HEK293T (cell line): ENCODE results near the gene SLC19A1.

Source experiments
- CTCF ChIA-PET: fragments of 350-600 bp; formaldehyde crosslinking; extraction: SDS; loops from one replicate; lab custom pipeline; 2021; ENCODE audit warnings: antibody characterized with exemption, inconsistent platforms; lab: Yijun Ruan, JAX
- POLR2A ChIA-PET: fragments of 350-600 bp; formaldehyde crosslinking; extraction: SDS; loops from one replicate; lab custom pipeline; 2020; ENCODE audit warnings: antibody characterized with exemption, inconsistent platforms; lab: Yijun Ruan, JAX
- DNase-seq: peaks from one replicate; pipeline ENCODE4 v3.0.0; 2012; ENCODE audit warnings: mixed read lengths; ENCODE audit errors: extremely low spot score
- ARNT ChIP-seq: fragments of 450-650 bp; IDR thresholded peaks from 2 replicates; pipeline ENCODE4 v1.6.1; 2017; ENCODE audit warnings: mild to moderate bottlenecking
- BHLHE40 ChIP-seq: fragments of 450-650 bp; IDR thresholded peaks from 2 replicates; pipeline ENCODE4 v1.6.1; 2016; ENCODE audit warnings: mild to moderate bottlenecking, moderate library complexity, borderline replicate concordance
- CTBP1 ChIP-seq: fragments of 450-650 bp; IDR thresholded peaks from 2 replicates; pipeline ENCODE4 v1.6.1; 2016; ENCODE audit warnings: borderline replicate concordance
- ELF4 ChIP-seq: fragments of 450-650 bp; IDR thresholded peaks from 2 replicates; pipeline ENCODE4 v1.6.1; 2017; ENCODE audit warnings: antibody characterized with exemption
- FOXA1 ChIP-seq: fragments of 450-650 bp; IDR thresholded peaks from 2 replicates; pipeline ENCODE4 v1.6.1; 2016; ENCODE audit warnings: mild to moderate bottlenecking
- FOXK2 ChIP-seq: fragments of 450-650 bp; IDR thresholded peaks from 2 replicates; pipeline ENCODE4 v1.6.1; 2016; ENCODE audit warnings: mild to moderate bottlenecking
- FOXM1 ChIP-seq: fragments of 450-650 bp; IDR thresholded peaks from 2 replicates; pipeline ENCODE4 v1.6.1; 2017; ENCODE audit warnings: mild to moderate bottlenecking, borderline replicate concordance
- HDGF ChIP-seq: fragments of 450-650 bp; IDR thresholded peaks from 2 replicates; pipeline ENCODE4 v1.6.1; 2017; ENCODE audit warnings: antibody characterized with exemption, borderline replicate concordance
- L3MBTL2 ChIP-seq: fragments of 450-650 bp; conservative IDR thresholded peaks from 2 replicates; pipeline ENCODE4 v1.6.1; 2016; ENCODE audit warnings: mild to moderate bottlenecking
- LEF1 ChIP-seq: fragments of 450-650 bp; IDR thresholded peaks from 2 replicates; pipeline ENCODE4 v1.6.1; 2017; ENCODE audit warnings: mild to moderate bottlenecking, borderline replicate concordance
- NFRKB ChIP-seq: fragments of 450-650 bp; IDR thresholded peaks from 2 replicates; pipeline ENCODE4 v1.6.1; 2016; ENCODE audit warnings: mild to moderate bottlenecking, moderate library complexity
- PKNOX1 ChIP-seq: fragments of 450-650 bp; IDR thresholded peaks from 2 replicates; pipeline ENCODE4 v1.6.1; 2016
- SP1 ChIP-seq: fragments of 450-650 bp; IDR thresholded peaks from 2 replicates; pipeline ENCODE4 v1.6.1; 2017
- SUZ12 ChIP-seq: fragments of 450-650 bp; IDR thresholded peaks from 2 replicates; pipeline ENCODE4 v1.6.1; 2016; ENCODE audit warnings: mild to moderate bottlenecking
- TARDBP ChIP-seq: fragments of 450-650 bp; IDR thresholded peaks from 2 replicates; pipeline ENCODE4 v1.6.1; 2016
- ZNF384 ChIP-seq: fragments of 450-650 bp; IDR thresholded peaks from 2 replicates; pipeline ENCODE4 v1.6.1; 2016

The SLC19A1 gene

GRCh38 chr21:45472445-45473365 lies 69.5 kb downstream of the SLC19A1 start:
- TF ChIP-seq BHLHE40: no peak
- TF ChIP-seq NFRKB: no peak
- no peak for TF ChIP-seq TARDBP
- no peak for TF ChIP-seq FOXA1
- TF ChIP-seq ARNT: no peak
- no peak for TF ChIP-seq ELF4
- no peak for TF ChIP-seq HDGF
- no peak for TF ChIP-seq CTBP1
- TF ChIP-seq LEF1: no peak
- TF ChIP-seq SP1: no peak
- CTCF ChIA-PET: no interaction called here
- POLR2A ChIA-PET: no interaction called here
- no peak for DNase-seq

GRCh38 chr21:45471525-45472221 lies 70.6 kb downstream of the SLC19A1 start:
- TF ChIP-seq L3MBTL2: no peak
- TF ChIP-seq CTBP1: no peak
- TF ChIP-seq FOXA1: no peak
- no peak for TF ChIP-seq ARNT
- TF ChIP-seq HDGF: no peak
- no peak for TF ChIP-seq SUZ12
- no peak for TF ChIP-seq TARDBP
- TF ChIP-seq NFRKB: no peak
- ChIA-PET POLR2A (no interaction called here), CTCF (interaction anchor here (1.1 kb wide), 1 partner anchor 469 kb away, joined by 3 read pairs; no protein-coding TSS in a partner anchor)
- DNase-seq: no peak

GRCh38 chr21:45470773-45471524 lies 71.3 kb downstream of the SLC19A1 start:
- DNase-seq: no peak
- CTCF ChIA-PET: interaction anchor here (1.1 kb wide), 1 partner anchor 470 kb away, joined by 3 read pairs; no protein-coding TSS in a partner anchor
- TF ChIP-seq ARNT (no peak), L3MBTL2 (no peak), CTBP1 (no peak)
- POLR2A ChIA-PET: no interaction called here

- no peak for DNase-seq
- ChIA-PET CTCF (no interaction called here), POLR2A (no interaction called here)
- TF ChIP-seq NFRKB (no peak), PKNOX1 (peak; percentile 14; the same call in 1 of the 2 replicates)
Observed at GRCh38 chr21:45470087-45470515, 72.1 kb downstream of the SLC19A1 start.

- ChIA-PET POLR2A (no interaction called here), CTCF (no interaction called here)
- DNase-seq: no peak
- TF ChIP-seq CTBP1 (no peak), LEF1 (no peak), ELF4 (no peak), FOXA1 (no peak), SUZ12 (no peak), ARNT (no peak), TARDBP (no peak), L3MBTL2 (no peak), BHLHE40 (no peak), ZNF384 (no peak), NFRKB (no peak), HDGF (no peak), SP1 (no peak), FOXK2 (no peak), PKNOX1 (no peak), FOXM1 (no peak)
Observed at GRCh38 chr21:45469273-45470086, 72.8 kb downstream of the SLC19A1 start.

- ChIA-PET CTCF (no interaction called here), POLR2A (no interaction called here)
- DNase-seq: no peak
- TF ChIP-seq ZNF384: no peak
Observed at GRCh38 chr21:45468971-45469272, 73.3 kb downstream of the SLC19A1 start.
